Glutamatergic neuron (in vitro differentiated cells): Measurements from ENCODE around the gene ARHGAP32. TPM values are rescaled to one million over a fixed set of nuclear protein-coding genes. Genes with fewer than 3 reads are reported as not detected.
"Not testable (repeated sequence)": the region's sequence is repeated elsewhere in the genome, so short reads cannot be mapped to it uniquely, and the experiment has no call there.

ENCODE experiments used
- DNase-seq: peaks from one replicate; pipeline ENCODE4 v3.0.0; 2022
- H3K27ac Mint-ChIP-seq: one replicate; pipeline ENCODE4 v1.8.0; 2020; ENCODE audit warnings: mild to moderate bottlenecking, mixed read lengths, inconsistent platforms; ENCODE audit not compliant: unreplicated experiment
- H3K27me3 Mint-ChIP-seq: one replicate; pipeline ENCODE4 v1.8.0; 2020; ENCODE audit warnings: mild to moderate bottlenecking, moderate library complexity, mixed read lengths, inconsistent platforms; ENCODE audit not compliant: unreplicated experiment
- H3K36me3 Mint-ChIP-seq: one replicate; pipeline ENCODE4 v1.8.0; 2020; ENCODE audit warnings: mild to moderate bottlenecking, mixed read lengths, inconsistent platforms; ENCODE audit not compliant: unreplicated experiment
- H3K4me1 Mint-ChIP-seq: one replicate; pipeline ENCODE4 v1.8.0; 2020; ENCODE audit warnings: mild to moderate bottlenecking, low read depth, mixed read lengths, inconsistent platforms; ENCODE audit not compliant: unreplicated experiment
- H3K4me3 Mint-ChIP-seq: one replicate; pipeline ENCODE4 v1.8.0; 2020; ENCODE audit warnings: mild to moderate bottlenecking, mixed read lengths, inconsistent platforms; ENCODE audit not compliant: unreplicated experiment
- H3K9me3 Mint-ChIP-seq: one replicate; pipeline ENCODE4 v1.8.0; 2020; ENCODE audit warnings: mild to moderate bottlenecking, moderate library complexity, mixed read lengths, inconsistent platforms; ENCODE audit not compliant: unreplicated experiment
- total RNA-seq: library from RNA; stranded (reverse); fragmentation: NEBNext Ultra II Directional; extraction: Animal tissue kit (Norgen Biotek cat#: 25700); gene quantifications from one replicate; pipeline ENCODE4 v1.2.1, GENCODE V29; 2021; ENCODE audit not compliant: unreplicated experiment
- TF ChIP-seq, protein P1 (sequence below): fragments of 200-600 bp; sonication (generic); IDR thresholded peaks from one replicate; pipeline ENCODE4 v1.5.0; 2021; ENCODE audit not compliant: partially characterized antibody, unreplicated experiment

Gene ARHGAP32
- total RNA-seq, 1 donor from 2014 or later, result 45.3 TPM

DNA sequence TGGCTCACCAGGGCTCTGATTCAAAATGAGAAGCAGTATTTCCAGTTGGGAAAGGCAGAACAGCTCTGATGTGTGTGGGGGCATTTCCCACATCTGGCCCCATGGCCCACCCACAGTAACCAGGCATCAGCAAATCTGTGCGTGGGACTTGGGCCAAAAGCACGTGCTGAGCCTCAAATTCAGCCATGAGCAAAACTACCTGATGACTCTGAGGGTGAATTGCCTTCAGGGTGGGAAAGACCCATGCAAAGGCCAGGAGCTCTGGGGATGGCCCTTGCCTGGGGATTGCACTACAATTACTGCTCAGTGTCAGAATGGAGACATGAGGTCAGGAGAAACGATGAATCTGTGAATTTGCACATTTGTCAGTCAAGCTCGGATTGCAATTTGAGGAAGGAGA, 270.3 kb downstream of the ARHGAP32 start:
- H3K27me3 Mint-ChIP-seq, result peaks cover 9% of the 10 kb centered on the region
- no peak overlapping the region for H3K27ac Mint-ChIP-seq
- no peak for DNase-seq
- H3K36me3 Mint-ChIP-seq, result no peaks in the 10 kb centered on the region
- TF ChIP-seq, protein P1, sequence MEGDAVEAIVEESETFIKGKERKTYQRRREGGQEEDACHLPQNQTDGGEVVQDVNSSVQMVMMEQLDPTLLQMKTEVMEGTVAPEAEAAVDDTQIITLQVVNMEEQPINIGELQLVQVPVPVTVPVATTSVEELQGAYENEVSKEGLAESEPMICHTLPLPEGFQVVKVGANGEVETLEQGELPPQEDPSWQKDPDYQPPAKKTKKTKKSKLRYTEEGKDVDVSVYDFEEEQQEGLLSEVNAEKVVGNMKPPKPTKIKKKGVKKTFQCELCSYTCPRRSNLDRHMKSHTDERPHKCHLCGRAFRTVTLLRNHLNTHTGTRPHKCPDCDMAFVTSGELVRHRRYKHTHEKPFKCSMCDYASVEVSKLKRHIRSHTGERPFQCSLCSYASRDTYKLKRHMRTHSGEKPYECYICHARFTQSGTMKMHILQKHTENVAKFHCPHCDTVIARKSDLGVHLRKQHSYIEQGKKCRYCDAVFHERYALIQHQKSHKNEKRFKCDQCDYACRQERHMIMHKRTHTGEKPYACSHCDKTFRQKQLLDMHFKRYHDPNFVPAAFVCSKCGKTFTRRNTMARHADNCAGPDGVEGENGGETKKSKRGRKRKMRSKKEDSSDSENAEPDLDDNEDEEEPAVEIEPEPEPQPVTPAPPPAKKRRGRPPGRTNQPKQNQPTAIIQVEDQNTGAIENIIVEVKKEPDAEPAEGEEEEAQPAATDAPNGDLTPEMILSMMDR, result no peak
- peaks cover 24% of the 10 kb centered on the region for H3K4me1 Mint-ChIP-seq
- peaks cover 7% of the 10 kb centered on the region for H3K9me3 Mint-ChIP-seq
- H3K4me3 Mint-ChIP-seq, result no peak overlapping the region

GRCh38 chr11:128920666-128921065, 271.5 kb downstream of the ARHGAP32 start:
- TF ChIP-seq, protein P1, result no peak
- no peak for DNase-seq
- Mint-ChIP-seq H3K36me3 (peaks cover 6% of the 10 kb centered on the region), H3K27me3 (peaks cover 9% of the 10 kb centered on the region), H3K4me1 (peaks cover 22% of the 10 kb centered on the region), H3K4me3 (no peak overlapping the region), H3K27ac (no peak overlapping the region), H3K9me3 (peaks cover 11% of the 10 kb centered on the region)

- not testable (repeated sequence) for DNase-seq, H3K4me3 Mint-ChIP-seq, H3K27ac Mint-ChIP-seq
- H3K9me3 Mint-ChIP-seq, result peaks cover 15% of the 10 kb centered on the region
- peaks cover 12% of the 10 kb centered on the region for H3K27me3 Mint-ChIP-seq
- peaks cover 12% of the 10 kb centered on the region for H3K36me3 Mint-ChIP-seq
- H3K4me1 Mint-ChIP-seq, result peaks cover 27% of the 10 kb centered on the region
These were observed 272.5 kb downstream of the ARHGAP32 start for GRCh38 chr11:128919635-128920034.

GRCh38 chr11:128919216-128919615, 272.9 kb downstream of the ARHGAP32 start:
- peaks cover 12% of the 10 kb centered on the region for H3K36me3 Mint-ChIP-seq
- no peak overlapping the region for H3K4me3 Mint-ChIP-seq
- H3K9me3 Mint-ChIP-seq, result peaks cover 15% of the 10 kb centered on the region
- H3K27me3 Mint-ChIP-seq, result peaks cover 12% of the 10 kb centered on the region
- DNase-seq, result no peak
- peaks cover 28% of the 10 kb centered on the region for H3K4me1 Mint-ChIP-seq
- TF ChIP-seq, protein P1, result no peak
- H3K27ac Mint-ChIP-seq, result no peak overlapping the region

- peaks cover 11% of the 10 kb centered on the region for H3K27me3 Mint-ChIP-seq
- H3K4me1 Mint-ChIP-seq, result peaks cover 29% of the 10 kb centered on the region
- H3K9me3 Mint-ChIP-seq, result peaks cover 20% of the 10 kb centered on the region
- peaks cover 15% of the 10 kb centered on the region for H3K36me3 Mint-ChIP-seq
- no peak overlapping the region for H3K4me3 Mint-ChIP-seq
- TF ChIP-seq, protein P1, result no peak
- no peak overlapping the region for H3K27ac Mint-ChIP-seq
- no peak for DNase-seq
These were observed 274.9 kb downstream of the ARHGAP32 start for GRCh38 chr11:128917144-128917724.
